Fibroblast of villous mesenchyme (primary cell): Measurements from ENCODE around the gene GLRX2. TPM values are rescaled to one million over a fixed set of nuclear protein-coding genes. Genes with fewer than 3 reads are reported as not detected.

Experiments used
- DNase-seq: peaks from one replicate; pipeline ENCODE4 v3.0.0-alpha.2; 2010; ENCODE audit warnings: low read depth
- H3K4me3 ChIP-seq: 2 replicates; pipeline ENCODE4 v1.5.1; 2011; ENCODE audit warnings: low read depth, mild to moderate bottlenecking, low read length
- CTCF ChIP-seq: IDR thresholded peaks from 2 replicates; pipeline ENCODE4 v1.5.1; 2012; ENCODE audit warnings: low read depth, mild to moderate bottlenecking, low read length; ENCODE audit not compliant: insufficient read depth
- total RNA-seq: library from RNA; depleted of rRNA; stranded (reverse); fragments of >200 nt; gene quantifications from 2 replicates; pipeline ENCODE4 v1.2.3, GENCODE V29; 2012

Gene GLRX2
- total RNA-seq, 1 donor = 7.8 TPM

GRCh38 chr1:193104502-193104906 is 710 bp downstream of the GLRX2 start:
- DNase-seq = peak; percentile 69
- TF ChIP-seq CTCF = no peak
- peak overlapping the region; percentile 88 for H3K4me3 ChIP-seq

GRCh38 chr1:193103759-193104501 is 1.3 kb downstream of the GLRX2 start:
- peak overlapping the region; percentile 88 for H3K4me3 ChIP-seq
- DNase-seq = peak; percentile 20
- TF ChIP-seq CTCF = no peak

- TF ChIP-seq CTCF = no peak
- no peak for DNase-seq
These were observed 2.6 kb downstream of the GLRX2 start for GRCh38 chr1:193102662-193103061.

GRCh38 chr1:193094112-193094511 is 11.1 kb downstream of the GLRX2 start:
- TF ChIP-seq CTCF = no peak
- no peak overlapping the region for H3K4me3 ChIP-seq
- DNase-seq = no peak

More at GRCh38 chr1:193102662-193103061, 2.6 kb downstream of the GLRX2 start:
- no peak overlapping the region for H3K4me3 ChIP-seq

GRCh38 chr1:193090865-193091264 is 14.3 kb downstream of the GLRX2 start:
- H3K4me3 ChIP-seq = no peak overlapping the region
- no peak for DNase-seq
- TF ChIP-seq CTCF = no peak

GRCh38 chr1:193087893-193088292 is 17.3 kb downstream of the GLRX2 start:
- H3K4me3 ChIP-seq = no peak overlapping the region
- no peak for TF ChIP-seq CTCF
- DNase-seq = no peak

GRCh38 chr1:193086342-193086741 is 18.9 kb downstream of the GLRX2 start:
- TF ChIP-seq CTCF = no peak
- no peak for DNase-seq
- no peak overlapping the region for H3K4me3 ChIP-seq
